ENCODE results near the gene JAG2.

Gene JAG2

DNA sequence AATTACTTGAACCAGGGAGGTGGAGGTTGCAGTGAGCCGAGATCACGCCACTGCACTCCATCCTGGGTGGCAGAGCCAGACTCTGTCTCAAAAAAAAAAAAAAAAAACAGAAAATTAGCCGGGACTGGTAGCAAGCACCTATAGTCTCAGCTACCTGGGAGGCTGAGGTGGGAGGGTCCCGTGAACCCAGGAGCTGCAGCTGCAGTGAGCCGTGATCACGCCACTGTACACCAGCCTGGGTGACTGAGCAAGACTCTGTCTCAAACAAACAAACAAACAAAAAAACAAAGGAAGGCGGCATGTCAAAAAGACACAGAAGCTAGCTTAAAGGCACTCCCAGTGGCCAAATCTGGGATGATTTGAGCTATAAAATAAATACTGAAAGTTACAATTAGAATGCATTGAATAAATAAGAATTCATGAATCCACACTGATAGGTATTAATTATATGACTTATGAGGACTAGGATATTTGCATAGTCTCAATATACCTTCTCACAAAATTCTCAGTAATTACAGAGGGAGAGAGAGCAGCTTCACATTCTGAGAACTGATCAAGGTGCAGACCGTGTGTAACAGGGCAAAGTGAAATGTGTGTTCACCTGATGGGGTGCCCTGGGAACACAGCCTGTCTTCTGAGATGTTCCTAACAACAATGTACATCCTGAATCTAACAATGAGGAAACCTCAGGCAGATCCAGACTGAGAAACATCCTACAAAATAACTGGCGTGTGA is 60.6 kb downstream of the JAG2 start:
- no peak for DNase-seq

DNA sequence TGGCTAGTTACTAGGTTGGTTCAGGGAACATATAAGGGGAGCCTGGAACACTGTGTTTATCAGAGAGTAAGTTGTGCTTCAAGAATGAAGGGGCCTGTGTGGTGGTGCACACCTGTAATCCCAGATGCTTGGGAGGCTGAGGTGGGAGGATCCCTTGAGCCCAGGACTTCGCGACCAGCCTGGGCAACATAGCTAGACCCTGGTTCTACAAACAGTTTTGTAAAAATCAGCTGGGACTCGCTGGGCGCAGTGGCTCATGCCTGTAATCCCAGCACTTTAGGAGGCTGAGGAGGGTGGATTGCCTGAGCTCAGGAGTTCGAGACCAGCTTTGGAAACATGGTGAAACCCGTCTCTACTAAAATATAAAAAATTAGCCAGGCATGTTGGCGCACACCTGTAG is 61.2 kb downstream of the JAG2 start:
- no peak for DNase-seq

DNA sequence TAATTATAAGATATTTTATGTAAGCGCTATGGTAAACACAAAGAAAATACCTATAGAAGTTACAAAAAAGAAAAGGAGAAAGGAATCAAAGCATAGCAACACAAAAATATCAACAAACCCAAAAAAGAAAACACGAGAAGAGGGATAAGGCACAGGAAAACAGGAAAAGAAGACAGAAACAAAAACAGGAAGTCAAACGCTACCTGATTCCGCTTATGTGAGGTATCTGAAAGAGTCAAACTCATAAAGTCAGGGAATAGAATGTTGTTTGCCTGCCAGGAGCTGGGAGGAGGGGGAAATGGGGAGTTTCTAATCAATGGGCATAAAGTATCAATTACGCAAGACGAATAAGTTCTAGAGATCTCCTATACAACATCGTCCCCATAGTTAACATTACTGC is 63.4 kb downstream of the JAG2 start:
- DNase-seq: no peak

- no peak for DNase-seq
These were observed 65.7 kb downstream of the JAG2 start for GRCh38 chr14:105102893-105103292.

GRCh38 chr14:105102361-105102870 is 66.2 kb downstream of the JAG2 start:
- DNase-seq: no peak

- DNase-seq: no peak
These were observed 67.7 kb downstream of the JAG2 start for GRCh38 chr14:105100910-105101309.

GRCh38 chr14:105099778-105100177 is 68.8 kb downstream of the JAG2 start:
- no peak for DNase-seq

DNA sequence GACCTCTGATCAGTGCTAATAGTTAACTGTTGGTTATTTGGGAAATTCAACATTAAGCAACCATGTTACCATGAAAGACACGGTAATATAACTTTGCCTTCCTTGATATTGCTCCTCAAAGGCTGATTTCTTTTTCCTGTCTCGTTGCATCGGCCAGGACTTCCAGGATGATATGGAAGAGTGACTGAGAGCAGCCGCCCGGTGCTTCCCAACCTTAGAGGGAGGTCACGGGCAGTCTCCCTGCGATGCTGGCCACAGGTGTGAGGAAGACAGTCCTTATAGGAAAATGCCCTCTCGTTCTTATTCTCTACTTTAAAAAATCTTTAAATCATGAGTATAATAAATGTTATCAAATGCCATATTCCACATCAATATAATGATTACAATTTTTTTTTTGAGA is 70.3 kb downstream of the JAG2 start:
- no peak for DNase-seq

GRCh38 chr14:105097794-105098127 is 70.8 kb downstream of the JAG2 start:
- no peak for DNase-seq

GRCh38 chr14:105096206-105096875 is 72.2 kb downstream of the JAG2 start:
- no peak for DNase-seq

GRCh38 chr14:105095236-105095805 is 73.3 kb downstream of the JAG2 start:
- DNase-seq: no peak

- no peak for DNase-seq
These were observed 74.2 kb downstream of the JAG2 start for GRCh38 chr14:105094193-105094907.

- DNase-seq: no peak
These were observed 75.0 kb downstream of the JAG2 start for GRCh38 chr14:105093431-105094192.

- no peak for DNase-seq
These were observed 75.5 kb downstream of the JAG2 start for GRCh38 chr14:105093038-105093430.

- no peak for DNase-seq
These were observed 76.2 kb downstream of the JAG2 start for GRCh38 chr14:105092171-105093037.

DNA sequence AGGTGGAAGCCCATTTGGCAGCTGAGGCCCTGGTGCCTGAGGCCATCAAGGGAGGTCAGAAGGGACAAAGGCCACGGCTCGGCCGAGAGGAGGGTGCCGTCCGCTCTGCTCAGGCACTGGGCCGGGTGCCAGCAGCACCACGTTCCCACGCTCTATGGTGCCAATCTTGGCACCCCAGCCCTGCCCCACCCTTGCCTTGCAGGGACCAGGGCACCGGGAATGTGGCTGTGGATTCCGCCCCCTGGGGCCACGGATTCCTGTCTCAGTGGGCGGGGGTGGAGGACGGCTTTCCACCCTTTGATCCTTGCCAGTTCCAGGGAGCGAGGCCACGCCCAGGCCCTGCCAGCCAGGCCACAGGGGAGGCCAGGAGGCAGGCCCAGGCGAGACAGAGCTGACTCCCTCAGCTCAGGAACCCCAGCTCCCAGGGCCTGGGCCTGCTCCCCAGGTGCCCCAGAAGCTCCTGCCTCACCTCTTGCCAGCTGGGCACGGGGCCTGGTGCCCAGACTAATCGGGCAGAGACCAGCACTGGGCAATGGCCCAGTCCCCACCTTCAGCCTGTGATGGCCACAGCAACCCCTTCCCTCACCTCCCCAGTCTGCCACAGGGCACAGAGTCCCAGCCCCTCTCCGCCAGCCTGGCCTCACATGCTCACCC is 76.9 kb downstream of the JAG2 start:
- DNase-seq: no peak

- DNase-seq: no peak
These were observed 77.5 kb downstream of the JAG2 start for GRCh38 chr14:105091054-105091516.

Measured in NCI-H1436 treated with DMSO at 0.1 percent for 48 hours (cell line).